Caco-2 (cell line): ENCODE data around the gene GALNT18. TPM values are rescaled to one million over a fixed set of nuclear protein-coding genes. Genes with fewer than 3 reads are reported as not detected.

Source experiments
- BruUV-seq: library from RNA; stranded (reverse); fragments of 400-500 nt; replicated peaks from 2 replicates; lab custom pipeline; 2021; lab: Mats Ljungman, UMichigan
- CTCF ChIA-PET: fragments of 300-600 bp; sonication (Branson Sonifier 250); formaldehyde crosslinking; loops from one replicate; lab custom pipeline; 2022; ENCODE audit warnings: antibody characterized with exemption; lab: Charles Lee
- POLR2A ChIA-PET: fragments of 300-600 bp; sonication (Branson Sonifier 250); formaldehyde crosslinking; loops from one replicate; lab custom pipeline; 2022; ENCODE audit warnings: antibody characterized with exemption; lab: Charles Lee
- DNase-seq, 2 experiments: peaks; one replicate each; pipeline versions ENCODE4 v3.0.0 to v3.0.0-alpha.2; 2020 to 2022
- H3K27me3 ChIP-seq: replicated peaks from 2 replicates; pipeline ENCODE4 v1.6.0; 2011; ENCODE audit warnings: low read length; ENCODE audit not compliant: control insufficient read depth, insufficient read depth
- H3K36me3 ChIP-seq: 2 replicates; pipeline ENCODE4 v1.5.1; 2011; ENCODE audit warnings: low read length; ENCODE audit not compliant: control insufficient read depth, insufficient read depth
- H3K4me1 ChIP-seq: fragments of 250-450 bp; sonication (Bioruptor Pico); 2 replicates; pipeline ENCODE4 v1.5.1; 2020; ENCODE audit warnings: mild to moderate bottlenecking
- H3K4me3 ChIP-seq: 2 replicates; pipeline ENCODE4 v1.5.1; 2011; ENCODE audit warnings: low read depth, mild to moderate bottlenecking, control low read depth, low read length
- H3K9me3 ChIP-seq: fragments of 250-450 bp; sonication (Bioruptor Pico); 2 replicates; pipeline ENCODE4 v1.5.1; 2020; ENCODE audit warnings: mild to moderate bottlenecking, moderate library complexity
- H3K27ac Mint-ChIP-seq: one replicate; pipeline ENCODE4 v1.8.0; 2022; ENCODE audit warnings: mixed read lengths; ENCODE audit not compliant: unreplicated experiment
- H3K27me3 Mint-ChIP-seq: one replicate; pipeline ENCODE4 v1.8.0; 2022; ENCODE audit warnings: mixed read lengths; ENCODE audit not compliant: insufficient read depth, unreplicated experiment
- H3K36me3 Mint-ChIP-seq: one replicate; pipeline ENCODE4 v1.8.0; 2022; ENCODE audit warnings: mild to moderate bottlenecking, mixed read lengths; ENCODE audit not compliant: insufficient read depth, unreplicated experiment
- H3K4me1 Mint-ChIP-seq: one replicate; pipeline ENCODE4 v1.8.0; 2022; ENCODE audit warnings: low read depth, mixed read lengths; ENCODE audit not compliant: unreplicated experiment
- H3K4me3 Mint-ChIP-seq: one replicate; pipeline ENCODE4 v1.8.0; 2022; ENCODE audit warnings: mild to moderate bottlenecking, moderate library complexity, mixed read lengths; ENCODE audit not compliant: unreplicated experiment
- H3K9me3 Mint-ChIP-seq: one replicate; pipeline ENCODE4 v1.8.0; 2022; ENCODE audit warnings: mixed read lengths; ENCODE audit not compliant: unreplicated experiment
- intact Hi-C: fragments of 100-400 bp; cut with micrococcal nuclease; formaldehyde crosslinking; loops from one replicate; pipeline ENCODE4 v1.10.0; 2022; ENCODE audit not compliant: unreplicated experiment
- total RNA-seq: library from RNA; stranded (reverse); gene quantifications from 2 replicates; pipeline ENCODE4 v1.2.3, GENCODE V29; 2022
- TF ChIP-seq, protein P1 (sequence below), 2 experiments: fragments of 200-600 bp in 1 of 2; IDR thresholded peaks; 1 replicate in 1 of 2; 2 replicates in 1 of 2; pipeline versions ENCODE4 v1.5.1 to v1.8.0; 2011 to 2022; ENCODE audit warnings: antibody characterized with exemption in 1 of 2, control low read depth in 1 of 2, inconsistent platforms in 1 of 2, low read depth in 1 of 2, low read length in 1 of 2, mild to moderate bottlenecking in 1 of 2, moderate library complexity in 1 of 2; ENCODE audit not compliant: insufficient read depth in 1 of 2, severe bottlenecking in 1 of 2, unreplicated experiment in 1 of 2

GALNT18 gene
- total RNA-seq, 1 experiment from 2014 or later, result 0.43 TPM

DNA sequence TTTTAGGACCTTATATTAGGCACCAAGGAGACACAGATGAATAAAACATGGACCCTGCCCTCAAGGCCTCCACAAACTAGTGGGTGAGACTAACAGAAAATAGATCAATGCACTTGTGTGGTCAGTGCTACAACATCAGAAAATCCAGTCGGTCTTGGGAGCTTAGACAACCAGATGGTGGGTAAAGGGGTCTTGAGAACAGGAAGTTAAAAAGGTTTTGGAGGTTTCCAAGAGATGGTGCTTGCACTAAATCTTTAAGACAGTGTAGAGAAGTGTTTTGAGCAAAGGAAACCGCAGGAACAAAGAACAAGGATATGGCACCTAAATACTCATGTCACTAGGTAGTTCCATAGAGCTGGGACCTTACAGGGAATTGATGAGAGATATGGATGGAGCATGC, 56.2 kb downstream of the GALNT18 start:
- CTCF ChIA-PET, result no interaction called here

DNA sequence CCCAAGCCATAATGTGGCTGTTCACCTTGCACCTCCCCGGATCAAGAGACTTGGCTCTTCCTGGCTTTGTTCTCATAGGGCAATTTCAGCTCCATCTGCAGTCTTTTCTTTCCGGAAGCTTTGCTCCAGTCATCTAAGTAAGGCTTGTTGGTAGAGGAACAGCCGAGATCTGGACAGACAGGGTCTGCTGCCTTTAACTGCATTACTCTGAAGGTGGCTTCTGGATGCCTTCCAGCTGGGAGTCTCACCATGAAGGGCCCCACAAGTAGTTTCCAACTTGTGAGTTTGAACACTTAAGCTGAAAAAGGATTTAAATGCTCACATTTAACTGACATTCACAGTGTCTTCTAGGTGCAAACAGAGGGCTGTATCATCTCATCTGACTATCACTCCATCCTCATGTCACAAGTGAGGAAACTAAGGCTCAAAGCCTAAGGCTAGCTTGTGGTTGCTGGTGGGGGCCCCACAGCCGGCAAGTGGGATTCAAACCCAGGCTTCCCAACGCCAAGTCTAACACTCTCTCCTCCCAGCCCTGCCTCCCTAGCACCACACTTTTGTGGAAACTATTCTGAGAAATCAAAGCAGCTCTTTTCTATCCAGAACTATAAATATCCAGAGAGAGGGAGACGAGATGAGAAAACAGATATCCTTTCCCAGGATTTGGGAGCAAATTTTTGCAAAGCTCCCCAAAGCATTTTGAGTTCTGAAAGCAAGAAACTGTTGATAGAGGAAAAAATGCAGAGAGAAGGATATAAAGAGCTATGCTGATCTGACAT, 58.4 kb downstream of the GALNT18 start:
- intact Hi-C loops, result no loop called here
- H3K4me1 ChIP-seq, result no peaks in the 10 kb centered on the region
- DNase-seq, result no peak
- Mint-ChIP-seq H3K36me3 (no peaks in the 10 kb centered on the region), H3K4me1 (no peaks in the 10 kb centered on the region), H3K27ac (no peak overlapping the region), H3K4me3 (no peak overlapping the region), H3K27me3 (peaks cover 15% of the 10 kb centered on the region), H3K9me3 (no peaks in the 10 kb centered on the region)
- ChIA-PET POLR2A (no interaction called here), CTCF (no interaction called here)
- no peak overlapping the region for H3K4me3 ChIP-seq
- no peaks in the 10 kb centered on the region for H3K27me3 ChIP-seq
- no TSS peak for BruUV-seq
- H3K36me3 ChIP-seq, result no peaks in the 10 kb centered on the region
- H3K9me3 ChIP-seq, result no peaks in the 10 kb centered on the region
- TF ChIP-seq, protein P1, sequence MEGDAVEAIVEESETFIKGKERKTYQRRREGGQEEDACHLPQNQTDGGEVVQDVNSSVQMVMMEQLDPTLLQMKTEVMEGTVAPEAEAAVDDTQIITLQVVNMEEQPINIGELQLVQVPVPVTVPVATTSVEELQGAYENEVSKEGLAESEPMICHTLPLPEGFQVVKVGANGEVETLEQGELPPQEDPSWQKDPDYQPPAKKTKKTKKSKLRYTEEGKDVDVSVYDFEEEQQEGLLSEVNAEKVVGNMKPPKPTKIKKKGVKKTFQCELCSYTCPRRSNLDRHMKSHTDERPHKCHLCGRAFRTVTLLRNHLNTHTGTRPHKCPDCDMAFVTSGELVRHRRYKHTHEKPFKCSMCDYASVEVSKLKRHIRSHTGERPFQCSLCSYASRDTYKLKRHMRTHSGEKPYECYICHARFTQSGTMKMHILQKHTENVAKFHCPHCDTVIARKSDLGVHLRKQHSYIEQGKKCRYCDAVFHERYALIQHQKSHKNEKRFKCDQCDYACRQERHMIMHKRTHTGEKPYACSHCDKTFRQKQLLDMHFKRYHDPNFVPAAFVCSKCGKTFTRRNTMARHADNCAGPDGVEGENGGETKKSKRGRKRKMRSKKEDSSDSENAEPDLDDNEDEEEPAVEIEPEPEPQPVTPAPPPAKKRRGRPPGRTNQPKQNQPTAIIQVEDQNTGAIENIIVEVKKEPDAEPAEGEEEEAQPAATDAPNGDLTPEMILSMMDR (IDR thresholded peaks at IDR 0.05; ENCODE audit: insufficient read depth in 1 of 2, low read depth in 1 of 2, low read length in 1 of 2, severe bottlenecking in 1 of 2, unreplicated experiment in 1 of 2), result no peak

More for the DNA sequence above, 56.2 kb downstream of the GALNT18 start:
- Mint-ChIP-seq H3K4me1 (no peaks in the 10 kb centered on the region), H3K27me3 (peaks cover 14% of the 10 kb centered on the region), H3K9me3 (no peaks in the 10 kb centered on the region), H3K27ac (no peak overlapping the region), H3K4me3 (no peak overlapping the region), H3K36me3 (no peaks in the 10 kb centered on the region)
- Histone ChIP-seq H3K27me3 (no peaks in the 10 kb centered on the region), H3K36me3 (no peaks in the 10 kb centered on the region), H3K4me3 (no peak overlapping the region), H3K4me1 (no peaks in the 10 kb centered on the region), H3K9me3 (no peaks in the 10 kb centered on the region)
- no TSS peak for BruUV-seq
- DNase-seq, result no peak
- TF ChIP-seq, protein P1 (IDR thresholded peaks at IDR 0.05; ENCODE audit: insufficient read depth in 1 of 2, low read depth in 1 of 2, low read length in 1 of 2, severe bottlenecking in 1 of 2, unreplicated experiment in 1 of 2), result no peak
- intact Hi-C loops, result no loop called here
- POLR2A ChIA-PET, result no interaction called here

DNA sequence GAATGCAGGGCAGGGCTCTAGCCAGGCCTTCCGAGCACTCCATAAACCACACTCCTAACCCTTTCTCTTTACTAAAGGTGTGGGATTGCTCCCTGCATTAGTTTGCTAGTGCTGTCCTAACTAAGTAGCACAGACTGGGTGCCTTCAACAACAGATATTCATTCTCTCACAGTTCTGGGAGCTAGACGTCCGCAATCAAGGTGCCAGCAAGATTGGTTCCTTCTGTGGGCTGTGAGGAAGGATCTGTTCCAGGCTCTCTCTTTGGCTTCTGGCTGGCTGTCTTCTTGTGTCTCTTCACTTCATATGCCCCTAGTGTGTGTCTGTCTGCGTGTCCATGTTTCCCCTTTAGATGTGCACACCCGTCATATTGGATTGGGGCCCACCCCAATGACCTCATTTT, 59.8 kb downstream of the GALNT18 start:
- Histone ChIP-seq H3K4me1 (no peaks in the 10 kb centered on the region), H3K36me3 (no peaks in the 10 kb centered on the region), H3K27me3 (no peaks in the 10 kb centered on the region), H3K9me3 (no peaks in the 10 kb centered on the region), H3K4me3 (no peak overlapping the region)
- intact Hi-C loops, result no loop called here
- H3K36me3 Mint-ChIP-seq, result no peaks in the 10 kb centered on the region
- no TSS peak for BruUV-seq
- peaks cover 15% of the 10 kb centered on the region for H3K27me3 Mint-ChIP-seq
- TF ChIP-seq, protein P1 (IDR thresholded peaks at IDR 0.05; ENCODE audit: insufficient read depth in 1 of 2, low read depth in 1 of 2, low read length in 1 of 2, severe bottlenecking in 1 of 2, unreplicated experiment in 1 of 2), result no peak
- no peaks in the 10 kb centered on the region for H3K9me3 Mint-ChIP-seq
- no peak overlapping the region for H3K4me3 Mint-ChIP-seq
- ChIA-PET POLR2A (no interaction called here), CTCF (no interaction called here)
- no peak for DNase-seq
- no peak overlapping the region for H3K27ac Mint-ChIP-seq
- H3K4me1 Mint-ChIP-seq, result no peaks in the 10 kb centered on the region
